ENCODE results near the gene DHX16.

DHX16 gene

DNA sequence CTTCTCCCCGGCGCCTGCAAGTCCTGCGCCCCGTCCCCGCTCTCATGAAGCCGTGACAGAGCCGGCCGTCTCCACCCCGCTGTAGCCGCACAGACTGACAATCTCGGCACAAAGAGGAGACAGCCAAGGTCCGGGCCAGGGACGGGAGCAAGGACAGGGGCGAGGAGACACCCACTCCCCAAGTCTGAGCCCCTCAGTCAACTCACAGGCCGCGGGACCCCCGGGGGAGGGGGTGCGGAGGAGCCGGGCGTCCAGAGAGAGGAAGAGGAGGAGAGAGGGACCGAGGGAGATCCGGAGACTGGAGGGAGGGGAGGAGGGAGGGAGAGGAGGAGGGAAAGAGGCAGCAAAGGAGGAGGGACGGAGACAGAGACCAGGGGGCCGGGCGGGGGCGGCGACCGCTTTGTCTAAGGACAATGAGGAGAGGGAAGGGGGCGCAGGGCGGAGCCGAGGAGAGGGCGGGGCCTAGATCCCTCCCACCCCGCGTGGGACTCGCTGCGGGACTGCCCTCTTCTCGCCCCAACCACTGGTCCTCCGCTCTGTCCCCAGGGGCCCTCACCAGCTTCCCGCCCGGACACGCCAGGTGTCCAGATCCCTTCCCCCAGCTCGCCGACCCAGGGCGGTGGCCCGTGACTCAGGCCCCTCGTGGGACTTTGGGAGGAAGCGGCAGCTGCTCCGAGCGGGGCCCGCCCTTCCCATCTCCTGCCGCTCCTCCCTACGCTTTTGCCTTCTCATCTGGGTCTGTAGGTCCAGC, 14.3 kb upstream of the DHX16 start:
- peak overlapping the region; percentile 56 for H3K9ac ChIP-seq (ENCODE audit: low read length)
- no peaks in the 10 kb centered on the region for H3K27me3 ChIP-seq (replicated peaks; ENCODE audit: insufficient read depth, low read length)
- H3K4me2 ChIP-seq (ENCODE audit: low read depth, low read length) = peak overlapping the region; percentile 90; the same call in 1 of the 2 replicates
- peak; percentile 61 for DNase-seq
- H3K9me3 ChIP-seq (replicated peaks; ENCODE audit: insufficient read depth, low read length) = no peaks in the 10 kb centered on the region
- peaks cover 27% of the 10 kb centered on the region for H3K4me1 ChIP-seq (ENCODE audit: low read length)
- H4K20me1 ChIP-seq (ENCODE audit: insufficient read depth, low read length) = no peaks in the 10 kb centered on the region
- H3K27ac ChIP-seq (ENCODE audit: low read length) = peak overlapping the region; percentile 69; the same call in 1 of the 2 replicates
- H3K4me3 ChIP-seq (ENCODE audit: low read length) = peak overlapping the region; percentile 87
- peaks cover 54% of the 10 kb centered on the region for H3K79me2 ChIP-seq (ENCODE audit: low read length)
- peak overlapping the region; percentile 60 for H2AFZ ChIP-seq (ENCODE audit: low read length)
- no peaks in the 10 kb centered on the region for H3K36me3 ChIP-seq (replicated peaks; ENCODE audit: insufficient read depth, low read length)
- H3F3A ChIP-seq (ENCODE audit: insufficient read depth, low read length) = peaks cover 49% of the 10 kb centered on the region
- no peak for TF ChIP-seq EZH2phosphoT487 (IDR thresholded peaks at IDR 0.05; ENCODE audit: low read length)
- no peak for TF ChIP-seq EZH2 (optimal IDR thresholded peaks at IDR 0.05; ENCODE audit: low read depth, low read length)
- TF ChIP-seq, protein P1, sequence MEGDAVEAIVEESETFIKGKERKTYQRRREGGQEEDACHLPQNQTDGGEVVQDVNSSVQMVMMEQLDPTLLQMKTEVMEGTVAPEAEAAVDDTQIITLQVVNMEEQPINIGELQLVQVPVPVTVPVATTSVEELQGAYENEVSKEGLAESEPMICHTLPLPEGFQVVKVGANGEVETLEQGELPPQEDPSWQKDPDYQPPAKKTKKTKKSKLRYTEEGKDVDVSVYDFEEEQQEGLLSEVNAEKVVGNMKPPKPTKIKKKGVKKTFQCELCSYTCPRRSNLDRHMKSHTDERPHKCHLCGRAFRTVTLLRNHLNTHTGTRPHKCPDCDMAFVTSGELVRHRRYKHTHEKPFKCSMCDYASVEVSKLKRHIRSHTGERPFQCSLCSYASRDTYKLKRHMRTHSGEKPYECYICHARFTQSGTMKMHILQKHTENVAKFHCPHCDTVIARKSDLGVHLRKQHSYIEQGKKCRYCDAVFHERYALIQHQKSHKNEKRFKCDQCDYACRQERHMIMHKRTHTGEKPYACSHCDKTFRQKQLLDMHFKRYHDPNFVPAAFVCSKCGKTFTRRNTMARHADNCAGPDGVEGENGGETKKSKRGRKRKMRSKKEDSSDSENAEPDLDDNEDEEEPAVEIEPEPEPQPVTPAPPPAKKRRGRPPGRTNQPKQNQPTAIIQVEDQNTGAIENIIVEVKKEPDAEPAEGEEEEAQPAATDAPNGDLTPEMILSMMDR (IDR thresholded peaks at IDR 0.05; ENCODE audit: low read length) = no peak
- no peaks in the 10 kb centered on the region for H3K9me2 ChIP-seq (replicated peaks; ENCODE audit: insufficient read depth, low read length)

DNA sequence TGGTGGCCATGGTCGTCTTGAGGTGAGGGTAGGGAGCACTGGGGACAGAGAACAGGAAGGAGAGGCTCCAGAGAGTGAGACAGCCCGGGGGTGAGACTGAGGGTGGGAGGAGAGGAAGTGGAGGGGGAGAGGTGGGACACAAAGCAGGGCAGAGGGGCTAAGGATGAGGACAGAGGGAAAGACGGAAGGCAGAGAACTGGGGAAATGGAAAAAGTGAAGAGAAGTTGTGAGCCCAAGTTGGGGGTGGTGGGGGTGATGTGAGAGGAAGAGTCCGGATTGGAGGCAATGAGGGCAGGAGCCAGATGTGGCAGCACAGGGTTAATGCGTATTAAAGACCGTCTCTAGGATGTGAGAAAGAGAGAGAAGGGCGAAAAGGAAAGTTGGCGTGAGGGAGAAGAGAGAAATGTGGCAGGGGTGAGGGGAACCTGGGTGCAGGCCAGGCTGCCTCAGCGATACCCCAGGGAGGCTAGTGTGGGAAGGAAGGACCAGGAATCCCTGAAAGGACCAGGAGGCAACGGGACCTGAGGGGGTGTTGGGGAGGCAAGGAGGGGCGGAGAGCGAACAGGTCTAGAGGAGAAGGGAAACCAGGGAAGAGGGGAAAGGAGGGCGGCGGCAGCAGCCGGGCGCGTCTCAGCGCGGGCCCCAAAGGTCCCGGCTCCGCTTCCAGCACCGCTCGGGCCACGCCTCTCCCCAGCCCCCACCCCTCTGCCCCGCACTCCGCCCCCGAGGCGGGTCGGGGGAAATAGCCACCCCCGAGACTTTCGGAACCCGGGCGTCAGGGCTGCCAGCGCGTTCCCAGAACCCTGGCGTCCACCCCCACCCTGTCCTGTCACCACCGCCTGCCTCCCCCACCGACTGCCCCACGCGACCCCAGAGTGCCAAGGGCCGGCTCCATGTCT, 13.5 kb upstream of the DHX16 start, which contains the start of gene PPP1R18:
Gene PPP1R18, minus strand, starts transcription at position 637 of the 899 bp plus-strand sequence. Its CDS starts 627 bp downstream, at position 10.
- Histone ChIP-seq H3K4me3 (ENCODE audit: low read length) (peak within 1 kb of the TSS; percentile 87), H3K4me2 (ENCODE audit: low read depth, low read length) (peak within 1 kb of the TSS; percentile 91), H3K9ac (ENCODE audit: low read length) (peak within 1 kb of the TSS; percentile 56), H3K4me1 (ENCODE audit: low read length) (peaks cover 30% of the 10 kb centered on the region), H3K27ac (ENCODE audit: low read length) (peak within 1 kb of the TSS; percentile 69; the same call in 1 of the 2 replicates), H3K27me3 (replicated peaks; ENCODE audit: insufficient read depth, low read length) (no peaks in the 10 kb centered on the region), H3F3A (ENCODE audit: insufficient read depth, low read length) (peaks cover 52% of the 10 kb centered on the region), H4K20me1 (ENCODE audit: insufficient read depth, low read length) (no peaks in the 10 kb centered on the region), H3K36me3 (replicated peaks; ENCODE audit: insufficient read depth, low read length) (no peaks in the 10 kb centered on the region), H3K79me2 (ENCODE audit: low read length) (peaks cover 62% of the 10 kb centered on the region), H3K9me3 (replicated peaks; ENCODE audit: insufficient read depth, low read length) (no peaks in the 10 kb centered on the region), H2AFZ (ENCODE audit: low read length) (peak within 1 kb of the TSS; percentile 60), H3K9me2 (replicated peaks; ENCODE audit: insufficient read depth, low read length) (no peaks in the 10 kb centered on the region)
- peak; percentile 78 for DNase-seq
- TF ChIP-seq EZH2phosphoT487 (IDR thresholded peaks at IDR 0.05; ENCODE audit: low read length) (no peak), EZH2 (optimal IDR thresholded peaks at IDR 0.05; ENCODE audit: low read depth, low read length) (no peak)
- TF ChIP-seq, protein P1 (IDR thresholded peaks at IDR 0.05; ENCODE audit: low read length) = no peak

GRCh38 chr6:30685157-30686008, 12.6 kb upstream of the DHX16 start:
- H3K9ac ChIP-seq (ENCODE audit: low read length) = peak overlapping the region; percentile 56; the same call in 1 of the 2 replicates
- no peaks in the 10 kb centered on the region for H3K36me3 ChIP-seq (replicated peaks; ENCODE audit: insufficient read depth, low read length)
- H3K27ac ChIP-seq (ENCODE audit: low read length) = peak overlapping the region; percentile 69; the same call in 1 of the 2 replicates
- no peaks in the 10 kb centered on the region for H3K9me3 ChIP-seq (replicated peaks; ENCODE audit: insufficient read depth, low read length)
- H3K79me2 ChIP-seq (ENCODE audit: low read length) = peaks cover 71% of the 10 kb centered on the region
- no peaks in the 10 kb centered on the region for H4K20me1 ChIP-seq (ENCODE audit: insufficient read depth, low read length)
- 0 out of 2 replicates have a peak overlapping the region, but pooled peaks have one; percentile 46 for H2AFZ ChIP-seq (ENCODE audit: low read length)
- H3K4me3 ChIP-seq (ENCODE audit: low read length) = peak overlapping the region; percentile 87
- peak overlapping the region; percentile 91 for H3K4me2 ChIP-seq (ENCODE audit: low read depth, low read length)
- peaks cover 52% of the 10 kb centered on the region for H3F3A ChIP-seq (ENCODE audit: insufficient read depth, low read length)
- TF ChIP-seq EZH2phosphoT487 (IDR thresholded peaks at IDR 0.05; ENCODE audit: low read length) (no peak), EZH2 (optimal IDR thresholded peaks at IDR 0.05; ENCODE audit: low read depth, low read length) (no peak)
- TF ChIP-seq, protein P1 (IDR thresholded peaks at IDR 0.05; ENCODE audit: low read length) = peak; percentile 29
- H3K9me2 ChIP-seq (replicated peaks; ENCODE audit: insufficient read depth, low read length) = no peaks in the 10 kb centered on the region
- peak; percentile 37 for DNase-seq
- H3K4me1 ChIP-seq (ENCODE audit: low read length) = peaks cover 29% of the 10 kb centered on the region
- H3K27me3 ChIP-seq (replicated peaks; ENCODE audit: insufficient read depth, low read length) = no peaks in the 10 kb centered on the region
